ENCODE data around the gene SLC25A48.

DNA sequence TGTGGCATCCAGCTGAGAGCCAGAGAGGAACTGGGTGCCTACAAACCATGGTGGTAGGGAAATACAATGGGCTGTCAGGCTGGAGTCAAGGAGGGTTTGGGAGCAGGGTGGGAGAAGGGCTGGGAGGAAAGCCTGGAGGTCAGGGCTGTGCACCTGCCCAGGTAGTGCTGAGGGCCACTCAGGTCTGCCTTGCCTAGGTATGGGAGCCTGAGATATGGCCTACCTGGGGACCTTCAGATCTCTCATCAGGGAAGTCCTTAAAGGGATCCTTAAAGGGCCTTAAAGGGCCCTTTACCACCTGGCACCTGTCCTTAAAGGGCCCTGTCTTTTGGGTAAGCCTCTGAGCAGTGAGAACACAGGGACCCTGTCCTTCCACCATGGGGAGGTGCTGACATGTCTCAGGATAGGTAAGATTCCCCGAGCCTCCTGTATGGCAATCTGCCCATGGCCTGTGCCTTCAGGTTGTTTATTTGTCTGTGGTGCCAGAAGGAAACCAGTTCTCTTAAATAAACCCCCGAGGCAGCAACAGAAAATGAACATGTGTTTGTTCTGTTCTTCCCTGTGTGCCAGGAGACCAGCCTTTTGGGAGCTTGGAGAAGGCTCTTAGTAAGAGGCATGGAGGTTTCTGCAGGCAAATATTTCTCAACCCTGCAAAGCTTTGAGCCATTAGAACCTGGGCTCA lies 23.3 kb downstream of the SLC25A48 start:
- TF ChIP-seq, protein P1, sequence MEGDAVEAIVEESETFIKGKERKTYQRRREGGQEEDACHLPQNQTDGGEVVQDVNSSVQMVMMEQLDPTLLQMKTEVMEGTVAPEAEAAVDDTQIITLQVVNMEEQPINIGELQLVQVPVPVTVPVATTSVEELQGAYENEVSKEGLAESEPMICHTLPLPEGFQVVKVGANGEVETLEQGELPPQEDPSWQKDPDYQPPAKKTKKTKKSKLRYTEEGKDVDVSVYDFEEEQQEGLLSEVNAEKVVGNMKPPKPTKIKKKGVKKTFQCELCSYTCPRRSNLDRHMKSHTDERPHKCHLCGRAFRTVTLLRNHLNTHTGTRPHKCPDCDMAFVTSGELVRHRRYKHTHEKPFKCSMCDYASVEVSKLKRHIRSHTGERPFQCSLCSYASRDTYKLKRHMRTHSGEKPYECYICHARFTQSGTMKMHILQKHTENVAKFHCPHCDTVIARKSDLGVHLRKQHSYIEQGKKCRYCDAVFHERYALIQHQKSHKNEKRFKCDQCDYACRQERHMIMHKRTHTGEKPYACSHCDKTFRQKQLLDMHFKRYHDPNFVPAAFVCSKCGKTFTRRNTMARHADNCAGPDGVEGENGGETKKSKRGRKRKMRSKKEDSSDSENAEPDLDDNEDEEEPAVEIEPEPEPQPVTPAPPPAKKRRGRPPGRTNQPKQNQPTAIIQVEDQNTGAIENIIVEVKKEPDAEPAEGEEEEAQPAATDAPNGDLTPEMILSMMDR (conservative IDR thresholded peaks at IDR 0.05; ENCODE audit: low read depth, low read length), result no peak
- TF ChIP-seq EZH2 (IDR thresholded peaks at IDR 0.05; ENCODE audit: borderline replicate concordance, low read depth, low read length, poor library complexity, severe bottlenecking), result no peak

All from A673 (cell line).